ENCODE data around the gene POLR1F. TPM values are rescaled to one million over a fixed set of nuclear protein-coding genes. Genes with fewer than 3 reads are reported as not detected.

Gene POLR1F
- total and polyA plus RNA-seq, 4 donors = 5.7 to 16.4 (median 8.8) TPM

DNA sequence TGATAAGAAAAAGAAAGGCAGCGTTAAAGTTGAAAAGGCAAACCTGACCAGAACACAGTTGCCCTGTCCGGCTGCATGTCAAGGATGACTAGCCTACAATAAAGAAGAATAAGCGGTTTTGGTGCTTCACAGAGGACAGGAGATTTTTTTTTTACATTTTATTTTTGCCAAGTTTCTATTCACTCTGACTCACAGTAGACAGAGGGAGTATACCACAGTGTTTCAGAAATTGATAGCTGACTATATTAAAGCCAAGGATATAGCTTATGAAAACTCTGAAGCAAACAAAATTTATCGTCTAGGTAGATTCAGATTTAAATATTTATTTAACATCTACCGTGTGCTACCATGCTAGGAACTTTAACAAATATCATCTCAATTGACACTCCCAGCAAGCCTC, 16.9 kb upstream of the POLR1F start:
- no peaks in the 10 kb centered on the region for H3K9me3 ChIP-seq (ENCODE audit: control insufficient read depth in 4 of 4, insufficient read depth in 3 of 4, low read length in 3 of 4)
- WGBS, 2 donors = 80 to 88% methylated on average over 5 of the region's 5 CpGs
- H3K4me3 ChIP-seq = no peak overlapping the region
- H3K4me1 ChIP-seq (ENCODE audit: control insufficient read depth in 5 of 5, insufficient read depth in 5 of 5, low read length in 5 of 5) = no peaks in the 10 kb centered on the region
- no peak overlapping the region for H3K27ac ChIP-seq (ENCODE audit: low read depth in 1 of 2, low read length in 1 of 2)
- no peak overlapping the region for H3K9ac ChIP-seq (ENCODE audit: insufficient read depth in 1 of 2, low read length in 2 of 2)
- no peaks in the 10 kb centered on the region for H3K36me3 ChIP-seq (ENCODE audit: control insufficient read depth in 4 of 4, insufficient read depth in 4 of 4, low read length in 4 of 4)
- H3K27me3 ChIP-seq (ENCODE audit: control insufficient read depth in 3 of 3, insufficient read depth in 3 of 3, low read length in 2 of 3) = peaks cover 0 to 2% (median 0%) of the 10 kb centered on the region in 3 donors
- ATAC-seq (ENCODE audit: insufficient read depth, low FRiP score) (no peak), DNase-seq (no peak)
- TF ChIP-seq, protein P1, sequence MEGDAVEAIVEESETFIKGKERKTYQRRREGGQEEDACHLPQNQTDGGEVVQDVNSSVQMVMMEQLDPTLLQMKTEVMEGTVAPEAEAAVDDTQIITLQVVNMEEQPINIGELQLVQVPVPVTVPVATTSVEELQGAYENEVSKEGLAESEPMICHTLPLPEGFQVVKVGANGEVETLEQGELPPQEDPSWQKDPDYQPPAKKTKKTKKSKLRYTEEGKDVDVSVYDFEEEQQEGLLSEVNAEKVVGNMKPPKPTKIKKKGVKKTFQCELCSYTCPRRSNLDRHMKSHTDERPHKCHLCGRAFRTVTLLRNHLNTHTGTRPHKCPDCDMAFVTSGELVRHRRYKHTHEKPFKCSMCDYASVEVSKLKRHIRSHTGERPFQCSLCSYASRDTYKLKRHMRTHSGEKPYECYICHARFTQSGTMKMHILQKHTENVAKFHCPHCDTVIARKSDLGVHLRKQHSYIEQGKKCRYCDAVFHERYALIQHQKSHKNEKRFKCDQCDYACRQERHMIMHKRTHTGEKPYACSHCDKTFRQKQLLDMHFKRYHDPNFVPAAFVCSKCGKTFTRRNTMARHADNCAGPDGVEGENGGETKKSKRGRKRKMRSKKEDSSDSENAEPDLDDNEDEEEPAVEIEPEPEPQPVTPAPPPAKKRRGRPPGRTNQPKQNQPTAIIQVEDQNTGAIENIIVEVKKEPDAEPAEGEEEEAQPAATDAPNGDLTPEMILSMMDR (IDR thresholded peaks at IDR 0.05; ENCODE audit: control extremely low read depth, extremely low read depth) = no peak

DNA sequence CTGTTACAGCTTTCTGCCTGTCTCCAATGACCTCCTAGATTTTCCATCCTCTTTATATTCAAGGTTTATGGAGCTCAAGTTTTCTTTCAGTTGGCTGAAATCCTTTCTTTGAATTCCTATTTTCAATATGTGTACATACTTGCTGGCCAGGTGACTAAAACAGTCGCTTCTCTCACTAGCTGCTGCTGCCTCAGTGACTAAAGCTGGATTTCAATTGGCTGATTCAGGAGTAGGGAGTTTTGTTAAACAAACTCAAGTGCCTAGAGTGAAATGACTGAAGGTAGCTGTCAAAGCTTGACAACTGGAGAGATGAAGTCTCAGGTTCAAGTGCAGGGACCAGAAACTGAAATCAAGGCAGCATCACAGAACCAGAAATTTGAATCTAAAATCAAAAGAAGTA, 6.7 kb upstream of the POLR1F start:
- H3K4me1 ChIP-seq (ENCODE audit: control insufficient read depth in 5 of 5, insufficient read depth in 5 of 5, low read length in 5 of 5) = no peaks in the 10 kb centered on the region
- no peak overlapping the region for H3K27ac ChIP-seq (ENCODE audit: low read depth in 1 of 2, low read length in 1 of 2)
- ATAC-seq (ENCODE audit: insufficient read depth, low FRiP score) = no peak
- H3K9me3 ChIP-seq (ENCODE audit: control insufficient read depth in 4 of 4, insufficient read depth in 3 of 4, low read length in 3 of 4) = no peaks in the 10 kb centered on the region
- no peak overlapping the region for H3K4me3 ChIP-seq
- no peaks in the 10 kb centered on the region for H3K36me3 ChIP-seq (ENCODE audit: control insufficient read depth in 4 of 4, insufficient read depth in 4 of 4, low read length in 4 of 4)
- H3K9ac ChIP-seq (ENCODE audit: insufficient read depth in 1 of 2, low read length in 2 of 2) = no peak overlapping the region
- no peak for DNase-seq
- peaks cover 0 to 4% (median 0%) of the 10 kb centered on the region in 3 donors for H3K27me3 ChIP-seq (ENCODE audit: control insufficient read depth in 3 of 3, insufficient read depth in 3 of 3, low read length in 2 of 3)
- TF ChIP-seq, protein P1 (IDR thresholded peaks at IDR 0.05; ENCODE audit: control extremely low read depth, extremely low read depth) = no peak
- 48 to 69% methylated on average over 1 of the region's 1 CpG for WGBS, 2 donors

DNA sequence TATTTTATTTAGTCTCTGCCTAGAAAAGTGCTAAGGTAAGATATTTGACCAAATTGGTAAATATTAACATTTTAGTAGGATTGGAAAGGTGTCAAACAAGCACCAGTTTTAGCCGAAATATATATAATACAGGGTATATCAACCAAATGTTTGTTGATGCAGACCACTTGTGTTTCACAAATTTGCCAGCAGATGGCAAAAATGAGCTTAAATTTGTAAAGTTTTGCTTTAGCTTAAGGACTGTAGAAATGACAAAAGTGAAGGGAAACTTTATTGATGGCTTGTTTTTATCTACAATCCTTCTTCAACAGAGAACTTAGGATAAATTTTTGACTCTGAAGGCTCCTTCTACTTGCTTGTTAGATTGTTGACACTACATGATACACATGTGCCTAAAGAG, 4.8 kb upstream of the POLR1F start:
- ATAC-seq (ENCODE audit: insufficient read depth, low FRiP score) (no peak), DNase-seq (peak; percentile 20 to 71 (median 63))
- TF ChIP-seq, protein P1 (IDR thresholded peaks at IDR 0.05; ENCODE audit: control extremely low read depth, extremely low read depth) = peak; percentile 16
- 64 to 67% methylated on average over 1 of the region's 1 CpG for WGBS, 2 donors
- H3K4me3 ChIP-seq = no peak overlapping the region
- H3K4me1 ChIP-seq (ENCODE audit: control insufficient read depth in 5 of 5, insufficient read depth in 5 of 5, low read length in 5 of 5) = peaks cover 0 to 2% (median 0%) of the 10 kb centered on the region in 5 donors
- peaks cover 0 to under 1% (median 0%) of the 10 kb centered on the region in 4 donors for H3K36me3 ChIP-seq (ENCODE audit: control insufficient read depth in 4 of 4, insufficient read depth in 4 of 4, low read length in 4 of 4)
- no peak overlapping the region for H3K9ac ChIP-seq (ENCODE audit: insufficient read depth in 1 of 2, low read length in 2 of 2)
- no peaks in the 10 kb centered on the region for H3K9me3 ChIP-seq (ENCODE audit: control insufficient read depth in 4 of 4, insufficient read depth in 3 of 4, low read length in 3 of 4)
- H3K27ac ChIP-seq (ENCODE audit: low read depth in 1 of 2, low read length in 1 of 2) = no peak overlapping the region
- H3K27me3 ChIP-seq (ENCODE audit: control insufficient read depth in 3 of 3, insufficient read depth in 3 of 3, low read length in 2 of 3) = peaks cover 0 to 4% (median 0%) of the 10 kb centered on the region in 3 donors

DNA sequence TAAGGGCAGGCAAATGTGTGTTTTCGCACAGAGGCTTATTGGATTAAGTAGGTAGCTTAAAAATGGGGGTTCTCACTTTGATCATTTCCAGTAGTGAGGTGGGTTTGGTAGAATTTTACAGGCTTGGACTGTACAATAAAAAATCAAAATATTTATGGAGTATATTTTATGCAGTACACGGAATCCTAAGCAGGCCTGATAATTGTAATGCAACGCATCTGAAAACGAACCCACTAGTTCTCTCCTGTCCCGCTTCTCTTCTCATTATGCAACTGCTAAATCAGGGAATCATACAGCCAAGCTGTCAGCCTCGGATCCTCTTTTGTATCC, 377 bp upstream of the POLR1F start:
- Histone ChIP-seq H3K27me3 (ENCODE audit: control insufficient read depth in 3 of 3, insufficient read depth in 3 of 3, low read length in 2 of 3) (peaks cover 0 to 4% (median 0%) of the 10 kb centered on the region in 3 donors), H3K27ac (ENCODE audit: low read depth in 1 of 2, low read length in 1 of 2) (no peak overlapping the region), H3K9ac (ENCODE audit: insufficient read depth in 1 of 2, low read length in 2 of 2) (no peak overlapping the region), H3K4me3 (no peak overlapping the region), H3K9me3 (ENCODE audit: control insufficient read depth in 4 of 4, insufficient read depth in 3 of 4, low read length in 3 of 4) (no peaks in the 10 kb centered on the region), H3K36me3 (ENCODE audit: control insufficient read depth in 4 of 4, insufficient read depth in 4 of 4, low read length in 4 of 4) (peaks cover 0 to 4% (median 0%) of the 10 kb centered on the region in 4 donors), H3K4me1 (ENCODE audit: control insufficient read depth in 5 of 5, insufficient read depth in 5 of 5, low read length in 5 of 5) (peaks cover 2 to 17% (median 8%) of the 10 kb centered on the region in 5 donors)
- DNase-seq (no peak), ATAC-seq (ENCODE audit: insufficient read depth, low FRiP score) (no peak)
- TF ChIP-seq, protein P1 (IDR thresholded peaks at IDR 0.05; ENCODE audit: control extremely low read depth, extremely low read depth) = no peak
- WGBS, 2 donors = 56 to 59% methylated on average over 6 of the region's 6 CpGs

Data from lung (tissue), 12 donors.